ENCODE measurements around the gene BRME1. TPM values are rescaled to one million over a fixed set of nuclear protein-coding genes. Genes with fewer than 3 reads are reported as not detected.
A peak's percentile ranks its signal among the peaks of the same experiment; 100 is the strongest.

The BRME1 gene
- total RNA-seq, 1 donor from 2014 or later, result 0.68 TPM

DNA sequence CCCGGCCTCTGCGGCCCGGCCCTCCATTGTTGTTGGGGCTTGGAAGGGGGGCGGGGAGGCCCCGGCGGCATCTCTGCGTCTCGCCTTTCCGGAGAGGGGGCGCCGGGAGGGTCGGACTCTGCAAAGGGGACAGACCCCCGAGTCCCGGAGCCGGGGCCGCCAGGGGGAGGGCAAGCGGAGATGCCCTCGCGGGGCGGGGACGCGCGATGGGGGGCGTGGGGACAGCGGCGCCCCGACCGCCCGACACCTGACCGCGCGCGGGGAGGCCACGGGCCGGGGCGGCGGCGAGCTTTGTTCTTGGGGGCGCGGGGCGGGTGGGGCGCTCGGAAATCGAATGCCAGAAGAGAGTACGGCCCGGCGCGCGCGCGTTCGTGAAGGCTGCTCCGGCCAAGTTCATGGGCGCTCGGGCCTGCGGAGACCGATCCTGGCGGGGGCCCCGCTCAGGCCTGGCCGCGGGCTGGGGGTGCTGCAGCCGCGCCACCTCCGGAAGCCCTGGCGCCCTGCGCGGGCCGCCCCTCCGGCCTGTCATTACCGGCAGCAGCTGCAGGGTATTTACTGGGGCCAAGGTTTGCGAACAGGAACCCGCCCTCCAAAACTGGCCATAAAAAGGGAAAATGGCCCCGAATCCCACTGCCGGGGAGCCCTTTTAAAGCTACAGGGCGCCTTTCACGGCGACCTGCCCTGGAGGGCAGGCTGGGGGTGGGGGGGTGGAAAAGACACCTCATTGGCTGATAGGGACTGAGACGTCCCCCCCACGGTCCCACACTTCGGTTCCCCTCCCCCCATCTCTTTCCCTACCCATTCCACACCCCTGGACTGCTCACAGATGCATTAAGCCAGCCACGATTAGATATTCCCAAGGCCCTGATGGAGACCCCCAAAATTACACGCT lies 40.1 kb downstream of the BRME1 start:
- peak overlapping the region; percentile 80 for H3K9ac ChIP-seq (ENCODE audit: low read length)
- Mint-ChIP-seq H3K27ac (ENCODE audit: unreplicated experiment) (peak overlapping the region; percentile 48), H3K36me3 (ENCODE audit: low read depth, unreplicated experiment) (no peaks in the 10 kb centered on the region), H3K4me3 (ENCODE audit: unreplicated experiment) (peak overlapping the region; percentile 77), H3K9me3 (ENCODE audit: unreplicated experiment) (no peaks in the 10 kb centered on the region), H3K4me1 (ENCODE audit: low read depth, unreplicated experiment) (peaks cover 9% of the 10 kb centered on the region), H3K27me3 (ENCODE audit: low read depth, unreplicated experiment) (peaks cover 3% of the 10 kb centered on the region)
- peak overlapping the region; percentile 61 for H3K4me3 ChIP-seq (ENCODE audit: insufficient read depth, low read depth, low read length)
- FAIRE-seq, result no peak
- TF ChIP-seq, protein P1, sequence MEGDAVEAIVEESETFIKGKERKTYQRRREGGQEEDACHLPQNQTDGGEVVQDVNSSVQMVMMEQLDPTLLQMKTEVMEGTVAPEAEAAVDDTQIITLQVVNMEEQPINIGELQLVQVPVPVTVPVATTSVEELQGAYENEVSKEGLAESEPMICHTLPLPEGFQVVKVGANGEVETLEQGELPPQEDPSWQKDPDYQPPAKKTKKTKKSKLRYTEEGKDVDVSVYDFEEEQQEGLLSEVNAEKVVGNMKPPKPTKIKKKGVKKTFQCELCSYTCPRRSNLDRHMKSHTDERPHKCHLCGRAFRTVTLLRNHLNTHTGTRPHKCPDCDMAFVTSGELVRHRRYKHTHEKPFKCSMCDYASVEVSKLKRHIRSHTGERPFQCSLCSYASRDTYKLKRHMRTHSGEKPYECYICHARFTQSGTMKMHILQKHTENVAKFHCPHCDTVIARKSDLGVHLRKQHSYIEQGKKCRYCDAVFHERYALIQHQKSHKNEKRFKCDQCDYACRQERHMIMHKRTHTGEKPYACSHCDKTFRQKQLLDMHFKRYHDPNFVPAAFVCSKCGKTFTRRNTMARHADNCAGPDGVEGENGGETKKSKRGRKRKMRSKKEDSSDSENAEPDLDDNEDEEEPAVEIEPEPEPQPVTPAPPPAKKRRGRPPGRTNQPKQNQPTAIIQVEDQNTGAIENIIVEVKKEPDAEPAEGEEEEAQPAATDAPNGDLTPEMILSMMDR (IDR thresholded peaks at IDR 0.05; ENCODE audit: insufficient read depth, low read depth, low read length), result no peak
- no peak for TF ChIP-seq EZH2 (IDR thresholded peaks at IDR 0.05; ENCODE audit: insufficient read depth, low read length)
- no peaks in the 10 kb centered on the region for H3K27me3 ChIP-seq (ENCODE audit: insufficient read depth, low read length)
- H4K20me1 ChIP-seq (ENCODE audit: insufficient read depth, low read length), result no peaks in the 10 kb centered on the region
- H3K9me3 ChIP-seq (ENCODE audit: insufficient read depth, low read depth, low read length), result no peaks in the 10 kb centered on the region
- H3K36me3 ChIP-seq (ENCODE audit: insufficient read depth, low read length), result no peaks in the 10 kb centered on the region
- H2AFZ ChIP-seq (ENCODE audit: low read depth, low read length), result peak overlapping the region; percentile 69
- H3K4me2 ChIP-seq (ENCODE audit: low read length), result peak overlapping the region; percentile 95
- H3K79me2 ChIP-seq (ENCODE audit: insufficient read depth, low read length), result peaks cover 6% of the 10 kb centered on the region
- H3K27ac ChIP-seq (ENCODE audit: low read depth, low read length), result no peak overlapping the region
- no peak for DNase-seq (ENCODE audit: low read depth)
- peaks cover 27% of the 10 kb centered on the region for H3K4me1 ChIP-seq (ENCODE audit: insufficient read depth, low read length)

GRCh38 chr19:13864667-13865570 lies 41.0 kb downstream of the BRME1 start:
- H3K9me3 Mint-ChIP-seq (ENCODE audit: unreplicated experiment), result no peaks in the 10 kb centered on the region
- no peak for TF ChIP-seq EZH2 (IDR thresholded peaks at IDR 0.05; ENCODE audit: insufficient read depth, low read length)
- TF ChIP-seq, protein P1 (IDR thresholded peaks at IDR 0.05; ENCODE audit: insufficient read depth, low read depth, low read length), result no peak
- DNase-seq (ENCODE audit: low read depth), result no peak
- peaks cover 27% of the 10 kb centered on the region for H3K4me1 ChIP-seq (ENCODE audit: insufficient read depth, low read length)
- H3K4me3 ChIP-seq (ENCODE audit: insufficient read depth, low read depth, low read length), result peak overlapping the region; percentile 61
- no peaks in the 10 kb centered on the region for H3K27me3 ChIP-seq (ENCODE audit: insufficient read depth, low read length)
- H3K27ac ChIP-seq (ENCODE audit: low read depth, low read length), result no peak overlapping the region
- H3K9ac ChIP-seq (ENCODE audit: low read length), result peak overlapping the region; percentile 80
- peaks cover 3% of the 10 kb centered on the region for H3K27me3 Mint-ChIP-seq (ENCODE audit: low read depth, unreplicated experiment)
- no peaks in the 10 kb centered on the region for H3K36me3 Mint-ChIP-seq (ENCODE audit: low read depth, unreplicated experiment)
- peaks cover 6% of the 10 kb centered on the region for H3K79me2 ChIP-seq (ENCODE audit: insufficient read depth, low read length)
- peak overlapping the region; percentile 95 for H3K4me2 ChIP-seq (ENCODE audit: low read length)
- H3K9me3 ChIP-seq (ENCODE audit: insufficient read depth, low read depth, low read length), result no peaks in the 10 kb centered on the region
- no peaks in the 10 kb centered on the region for H4K20me1 ChIP-seq (ENCODE audit: insufficient read depth, low read length)
- H3K4me1 Mint-ChIP-seq (ENCODE audit: low read depth, unreplicated experiment), result peaks cover 9% of the 10 kb centered on the region
- no peaks in the 10 kb centered on the region for H3K36me3 ChIP-seq (ENCODE audit: insufficient read depth, low read length)
- H2AFZ ChIP-seq (ENCODE audit: low read depth, low read length), result peak overlapping the region; percentile 41
- no peak overlapping the region for H3K27ac Mint-ChIP-seq (ENCODE audit: unreplicated experiment)
- peak overlapping the region; percentile 79 for H3K4me3 Mint-ChIP-seq (ENCODE audit: unreplicated experiment)
- FAIRE-seq, result no peak
